Left cardiac atrium (tissue), 4 donors: ENCODE data around the gene CACNA1B. TPM values are rescaled to one million over a fixed set of nuclear protein-coding genes. Genes with fewer than 3 reads are reported as not detected.
"Not testable (repeated sequence)": the region's sequence is repeated elsewhere in the genome, so short reads cannot be mapped to it uniquely, and the experiment has no call there.

Source experiments
- ATAC-seq, 2 donors: fragments of 200-7000 bp; cut with Tn5 transposase; one replicate each; pipeline ENCODE4 v1.9.1; 2020; ENCODE audit warnings: mild to moderate bottlenecking in 2 of 2, moderate library complexity in 2 of 2
- DNase-seq: peaks from one replicate; pipeline ENCODE4 v3.0.0-alpha.2; 2020
- intact Hi-C, 2 donors: fragments of 100-400 bp; cut with DNase I; formaldehyde crosslinking; loops; one replicate each; pipeline versions ENCODE4 v1.14.1 to v1.15.1; 2022 to 2023
- total RNA-seq, 2 donors: library from RNA; stranded (reverse); fragmentation: NEBNext Ultra II Directional; extraction: Animal tissue kit (Norgen Biotek cat#: 25700); gene quantifications; one replicate each; pipeline ENCODE4 v1.2.1, GENCODE V29; 2021
- donor health status: DM: no; HTN: yes; CAD: no.
- donor health status: DM: no; HTN: yes; CAD: no; lungs with severe emphysema.
- donor health status: DM: yes; HTN: yes; CAD: no.
- donor health status: Dilated cardiomyopathy.

The CACNA1B gene
- total RNA-seq, 2 donors from 2014 or later: 0.39 to 0.56 TPM

DNA sequence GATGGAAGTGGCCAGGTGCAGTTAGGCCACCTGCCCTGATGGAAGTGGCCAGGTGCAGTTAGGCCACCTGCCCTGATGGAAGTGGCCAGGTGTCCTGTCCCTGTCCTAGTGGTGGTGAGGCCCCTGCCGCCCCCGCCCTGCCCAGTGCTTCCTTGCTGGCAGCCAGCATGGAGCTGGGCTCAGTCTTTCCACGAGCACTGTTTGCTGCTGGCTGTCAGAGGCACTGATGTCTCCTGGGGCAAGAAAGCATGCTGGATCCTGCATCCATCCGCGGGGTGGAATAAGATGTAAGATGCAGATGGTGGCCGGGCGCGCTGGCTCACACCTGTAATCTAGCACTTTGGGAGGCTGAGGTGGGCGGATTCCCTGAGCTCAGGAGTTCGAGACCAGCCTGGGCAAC is 141.9 kb downstream of the CACNA1B start:
- intact Hi-C loops, DNase-seq, ATAC-seq: not testable (repeated sequence)

DNA sequence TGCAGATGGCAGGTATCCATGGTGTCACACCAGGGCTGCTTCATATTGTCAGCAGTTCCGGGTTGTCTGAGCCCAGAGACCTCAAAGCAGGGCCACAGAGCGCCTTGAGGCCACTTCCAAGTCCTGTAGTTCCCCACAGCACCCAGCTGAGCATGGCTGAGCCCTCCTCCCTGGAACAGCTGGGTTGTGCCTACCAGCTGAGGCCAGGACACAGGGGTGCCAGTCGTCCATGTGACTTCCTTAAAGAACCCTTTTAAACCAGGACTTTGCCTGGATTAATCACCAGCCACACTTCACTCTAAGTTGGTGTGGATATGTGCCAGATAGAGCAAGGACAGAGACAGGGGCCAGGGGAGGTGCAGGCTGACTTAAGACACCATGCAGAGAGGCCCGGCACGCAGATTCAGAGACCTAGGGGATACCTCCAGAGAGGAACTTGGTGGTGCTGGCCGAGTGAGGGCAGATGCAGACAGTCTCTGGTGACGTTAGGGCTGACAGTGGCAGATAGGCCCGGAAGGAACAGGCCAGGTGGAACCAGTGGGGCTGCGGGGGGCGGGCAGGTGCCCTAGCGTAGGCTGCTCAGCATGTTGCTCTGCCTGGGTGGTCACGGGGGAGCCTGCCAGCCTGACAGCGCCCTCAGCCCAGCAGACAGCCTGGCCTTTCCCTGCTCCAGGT is 142.7 kb downstream of the CACNA1B start:
- intact Hi-C loops: no loop called here
- ATAC-seq: no peak

GRCh38 chr9:138020795-138021182 is 143.2 kb downstream of the CACNA1B start:
- DNase-seq (no peak), ATAC-seq (no peak)
- intact Hi-C loops: no loop called here

More for the DNA sequence above, 142.7 kb downstream of the CACNA1B start:
- DNase-seq: no peak

GRCh38 chr9:138021251-138022056 is 143.9 kb downstream of the CACNA1B start:
- no peak for DNase-seq
- intact Hi-C loops: no loop called here

DNA sequence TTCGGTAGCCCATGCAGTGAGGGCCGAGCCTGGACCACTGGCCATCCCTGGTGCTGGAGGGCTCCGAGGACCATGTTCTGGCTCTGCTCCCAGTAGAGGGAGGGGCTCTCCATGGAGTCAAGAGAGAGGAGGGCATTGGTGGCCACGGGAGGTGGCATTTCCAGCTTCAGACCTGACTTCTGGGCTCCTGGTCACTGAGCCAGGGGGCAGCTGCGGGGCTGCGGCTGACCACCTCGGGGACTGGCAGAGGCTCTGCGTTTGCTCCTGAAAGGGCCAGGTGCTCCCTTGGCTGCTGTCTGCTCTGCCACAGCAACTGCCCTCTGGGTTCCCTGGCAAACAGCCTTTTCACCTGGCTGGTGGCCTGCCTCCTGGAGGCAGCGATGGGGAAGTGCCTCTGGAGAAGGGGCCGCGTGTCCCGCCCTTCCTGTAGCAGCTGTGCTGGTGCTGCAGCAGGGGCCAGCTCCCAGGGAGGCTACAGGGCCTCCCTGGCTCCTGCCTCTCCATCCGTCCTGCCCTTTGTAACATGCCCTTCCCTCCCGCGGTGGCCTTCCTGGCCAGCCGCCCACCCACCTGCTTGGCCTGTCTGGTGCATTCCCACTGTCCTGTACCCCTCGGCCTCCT is 144.6 kb downstream of the CACNA1B start:
- ATAC-seq: no peak
- DNase-seq: no peak
- intact Hi-C loops: no loop called here

More at GRCh38 chr9:138021251-138022056, 143.9 kb downstream of the CACNA1B start:
- no peak for ATAC-seq

DNA sequence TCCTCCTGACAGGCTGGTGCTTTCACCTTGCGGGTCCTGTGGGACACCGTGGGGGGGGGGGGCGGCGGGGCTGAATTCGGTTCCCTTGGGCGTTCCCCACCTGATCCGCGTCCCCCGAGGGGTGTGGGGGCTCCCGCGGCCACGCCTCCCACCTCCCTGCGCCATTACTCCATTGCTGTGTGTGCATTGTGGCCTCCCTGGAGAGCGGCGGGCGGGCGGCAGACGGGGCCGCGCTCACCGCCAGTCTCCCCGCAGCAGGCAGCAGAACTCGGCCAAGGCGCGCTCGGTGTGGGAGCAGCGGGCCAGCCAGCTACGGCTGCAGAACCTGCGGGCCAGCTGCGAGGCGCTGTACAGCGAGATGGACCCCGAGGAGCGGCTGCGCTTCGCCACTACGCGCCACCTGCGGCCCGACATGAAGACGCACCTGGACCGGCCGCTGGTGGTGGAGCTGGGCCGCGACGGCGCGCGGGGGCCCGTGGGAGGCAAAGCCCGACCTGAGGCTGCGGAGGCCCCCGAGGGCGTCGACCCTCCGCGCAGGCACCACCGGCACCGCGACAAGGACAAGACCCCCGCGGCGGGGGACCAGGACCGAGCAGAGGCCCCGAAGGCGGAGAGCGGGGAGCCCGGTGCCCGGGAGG is 145.3 kb downstream of the CACNA1B start:
- DNase-seq: no peak
- intact Hi-C loops: no loop called here
- no peak for ATAC-seq

DNA sequence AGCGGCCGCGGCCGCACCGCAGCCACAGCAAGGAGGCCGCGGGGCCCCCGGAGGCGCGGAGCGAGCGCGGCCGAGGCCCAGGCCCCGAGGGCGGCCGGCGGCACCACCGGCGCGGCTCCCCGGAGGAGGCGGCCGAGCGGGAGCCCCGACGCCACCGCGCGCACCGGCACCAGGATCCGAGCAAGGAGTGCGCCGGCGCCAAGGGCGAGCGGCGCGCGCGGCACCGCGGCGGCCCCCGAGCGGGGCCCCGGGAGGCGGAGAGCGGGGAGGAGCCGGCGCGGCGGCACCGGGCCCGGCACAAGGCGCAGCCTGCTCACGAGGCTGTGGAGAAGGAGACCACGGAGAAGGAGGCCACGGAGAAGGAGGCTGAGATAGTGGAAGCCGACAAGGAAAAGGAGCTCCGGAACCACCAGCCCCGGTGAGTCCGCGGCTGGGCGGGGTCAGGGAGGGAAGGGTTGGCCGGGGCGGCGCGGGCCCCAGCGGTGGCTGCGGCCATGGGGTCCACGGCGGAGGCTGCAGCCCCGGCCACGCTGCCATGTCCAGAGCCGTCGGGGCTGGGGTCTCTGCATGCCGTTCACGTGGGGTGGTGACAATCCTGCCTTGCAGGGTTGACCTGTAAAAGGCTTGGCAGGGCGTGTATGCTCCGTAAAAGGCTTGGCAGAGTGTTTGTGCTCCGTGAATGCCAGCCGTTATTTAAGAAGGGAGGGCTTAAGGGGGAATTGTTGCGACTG is 146.0 kb downstream of the CACNA1B start:
- intact Hi-C loops: no loop called here
- DNase-seq (no peak), ATAC-seq (no peak)

GRCh38 chr9:138024131-138024530 is 146.5 kb downstream of the CACNA1B start:
- no peak for ATAC-seq
- intact Hi-C loops: no loop called here
- no peak for DNase-seq

GRCh38 chr9:138024831-138025291 is 147.3 kb downstream of the CACNA1B start:
- intact Hi-C loops: no loop called here
- DNase-seq: peak; percentile 12
- ATAC-seq: no peak

- DNase-seq: no peak
These were observed 147.8 kb downstream of the CACNA1B start for GRCh38 chr9:138025417-138025816.

GRCh38 chr9:138025908-138026307 is 148.3 kb downstream of the CACNA1B start:
- DNase-seq (no peak), ATAC-seq (no peak)
- intact Hi-C loops: no loop called here

More at GRCh38 chr9:138025417-138025816, 147.8 kb downstream of the CACNA1B start:
- intact Hi-C loops: no loop called here
- no peak for ATAC-seq

DNA sequence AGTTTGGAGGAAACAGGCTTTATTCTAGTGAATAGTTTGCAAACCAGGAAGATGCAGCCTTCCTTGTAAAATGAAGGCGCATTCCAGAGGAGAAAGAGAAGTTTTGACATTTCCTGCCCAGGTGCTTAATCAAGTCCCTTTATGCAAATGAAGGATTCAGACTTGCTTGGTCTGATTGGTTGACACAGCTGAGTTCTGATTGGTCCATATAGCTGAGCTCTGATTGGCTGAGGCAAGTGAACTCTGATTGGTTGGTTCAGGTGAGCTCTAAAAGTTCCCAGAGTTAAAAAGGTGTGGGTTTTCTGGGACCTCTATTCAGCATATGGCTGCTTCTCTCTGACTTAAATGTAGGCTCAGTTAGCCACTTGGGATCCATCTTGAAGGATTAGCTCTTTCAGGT is 151.0 kb downstream of the CACNA1B start:
- intact Hi-C loops: no loop called here
- no peak for ATAC-seq
- DNase-seq: no peak

- no peak for ATAC-seq
- intact Hi-C loops: no loop called here
- no peak for DNase-seq
These were observed 153.6 kb downstream of the CACNA1B start for GRCh38 chr9:138031186-138031585.

DNA sequence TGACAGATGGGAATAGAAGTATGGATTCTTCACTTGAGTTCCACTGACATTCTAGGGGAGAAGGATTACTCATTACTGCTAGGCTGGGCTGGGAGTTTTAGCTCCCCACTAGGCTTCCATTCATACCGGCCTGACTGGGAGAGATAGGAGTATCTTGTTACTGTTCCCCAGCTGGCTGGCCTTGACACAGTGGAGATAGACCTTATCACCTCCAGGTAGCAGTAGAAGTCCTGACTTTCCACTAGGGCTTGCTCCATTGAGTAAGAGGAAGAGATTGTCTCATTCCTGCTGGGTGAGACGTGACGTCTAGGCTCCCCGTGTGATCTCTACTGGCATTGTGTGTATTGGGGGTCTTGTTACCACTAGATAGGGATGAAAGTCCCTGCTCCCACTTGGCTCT is 156.4 kb downstream of the CACNA1B start:
- DNase-seq (no peak), ATAC-seq (no peak)
- intact Hi-C loops: no loop called here

GRCh38 chr9:138037140-138037539 is 159.6 kb downstream of the CACNA1B start:
- intact Hi-C loops: no loop called here
- no peak for ATAC-seq

GRCh38 chr9:138038244-138038671 is 160.7 kb downstream of the CACNA1B start:
- intact Hi-C loops: no loop called here
- ATAC-seq (peak; percentile 49 to 85), DNase-seq (no peak)

More at GRCh38 chr9:138037140-138037539, 159.6 kb downstream of the CACNA1B start:
- no peak for DNase-seq

GRCh38 chr9:138040446-138041430 is 163.2 kb downstream of the CACNA1B start:
- DNase-seq (no peak), ATAC-seq (no peak)
- intact Hi-C loops: no loop called here

- intact Hi-C loops: no loop called here
- no peak for ATAC-seq
- no peak for DNase-seq
These were observed 164.6 kb downstream of the CACNA1B start for GRCh38 chr9:138042146-138042545.
